GM18520 (cell line): Measurements from ENCODE around the gene SH2D7.
"Not testable (repeated sequence)": the region's sequence is repeated elsewhere in the genome, so short reads cannot be mapped to it uniquely, and the experiment has no call there.

ENCODE experiments used
- ATAC-seq: cut with Tn5 transposase; IDR thresholded peaks from one replicate; pipeline ENCODE4 v1.9.1; 2021; ENCODE audit not compliant: unreplicated experiment

Gene SH2D7

DNA sequence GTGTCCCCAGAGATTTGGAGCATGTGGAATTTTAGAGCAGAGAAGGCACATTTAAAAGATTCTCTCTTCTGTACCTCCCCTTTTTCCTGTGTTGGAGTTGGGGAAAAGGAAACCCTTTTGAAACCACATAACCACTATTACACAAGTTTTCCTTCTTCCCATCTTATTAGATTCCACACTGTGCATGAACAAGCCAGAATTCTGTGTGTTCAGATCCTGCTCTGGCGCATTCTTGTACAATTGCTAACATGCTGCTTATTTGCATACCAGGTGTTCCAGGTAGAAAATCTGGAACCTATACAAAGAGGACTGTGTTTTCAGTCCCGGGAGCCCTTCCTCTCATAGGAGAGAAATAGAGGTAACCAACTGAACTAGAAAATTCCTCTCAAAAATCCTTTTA, 41.4 kb downstream of the SH2D7 start:
- ATAC-seq, result no peak

DNA sequence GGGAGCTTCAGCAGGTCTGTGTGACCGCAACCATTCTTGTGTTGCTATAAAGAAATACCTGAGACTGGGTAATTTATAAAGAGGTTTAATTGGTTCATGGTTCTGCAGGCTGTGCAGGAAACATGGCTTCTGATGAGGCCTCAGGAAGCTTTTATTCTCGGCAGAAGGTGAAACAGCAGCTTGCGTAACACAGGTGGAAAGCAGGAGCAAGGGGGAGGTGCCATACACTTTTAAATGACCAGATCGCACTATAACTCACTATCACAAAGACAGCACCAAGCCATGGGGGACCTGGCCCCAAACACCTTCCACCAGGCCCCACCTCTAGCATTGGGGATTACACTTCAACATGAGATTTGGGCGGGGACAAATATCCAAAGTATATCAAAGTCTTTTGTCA, 47.2 kb downstream of the SH2D7 start:
- no peak for ATAC-seq

DNA sequence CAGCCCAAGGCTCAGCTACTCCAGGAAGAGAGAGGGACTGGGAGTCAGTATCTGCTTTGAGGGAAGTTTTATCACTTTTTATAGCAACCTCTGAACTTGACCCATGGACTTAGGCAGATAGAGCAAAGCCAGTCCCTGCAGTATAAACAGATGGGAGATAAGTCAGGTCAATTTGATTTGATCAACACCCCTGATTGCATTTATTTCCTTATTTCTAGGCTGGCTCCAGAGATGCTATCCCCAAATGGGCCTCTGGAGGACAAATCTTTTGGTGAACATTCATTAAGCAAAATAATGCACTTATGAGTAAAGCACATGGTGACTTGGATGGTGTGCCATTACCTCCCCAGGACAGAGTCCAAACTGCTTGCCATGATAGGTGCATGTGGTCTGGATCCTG, 47.9 kb downstream of the SH2D7 start:
- ATAC-seq, result no peak

DNA sequence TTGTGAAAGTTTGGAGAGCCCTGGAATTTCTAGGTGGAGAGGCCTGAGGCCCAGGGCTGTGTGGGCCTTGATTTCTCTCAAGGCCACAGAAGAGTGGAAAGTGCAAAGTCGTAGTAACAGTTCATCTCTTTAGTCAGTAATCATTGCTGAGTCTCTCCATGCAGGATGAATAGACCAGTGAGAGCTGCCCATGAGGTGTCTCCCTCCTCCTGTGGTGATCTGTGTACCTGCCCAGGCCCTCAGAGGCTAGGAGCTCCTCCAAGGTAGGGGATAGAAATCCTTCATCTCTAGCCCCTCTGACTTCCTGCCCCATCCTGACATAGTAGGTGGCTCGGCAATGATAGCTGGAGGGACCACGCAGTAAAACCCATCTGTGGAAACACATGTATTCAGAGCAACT, 50.0 kb downstream of the SH2D7 start:
- ATAC-seq, result no peak

DNA sequence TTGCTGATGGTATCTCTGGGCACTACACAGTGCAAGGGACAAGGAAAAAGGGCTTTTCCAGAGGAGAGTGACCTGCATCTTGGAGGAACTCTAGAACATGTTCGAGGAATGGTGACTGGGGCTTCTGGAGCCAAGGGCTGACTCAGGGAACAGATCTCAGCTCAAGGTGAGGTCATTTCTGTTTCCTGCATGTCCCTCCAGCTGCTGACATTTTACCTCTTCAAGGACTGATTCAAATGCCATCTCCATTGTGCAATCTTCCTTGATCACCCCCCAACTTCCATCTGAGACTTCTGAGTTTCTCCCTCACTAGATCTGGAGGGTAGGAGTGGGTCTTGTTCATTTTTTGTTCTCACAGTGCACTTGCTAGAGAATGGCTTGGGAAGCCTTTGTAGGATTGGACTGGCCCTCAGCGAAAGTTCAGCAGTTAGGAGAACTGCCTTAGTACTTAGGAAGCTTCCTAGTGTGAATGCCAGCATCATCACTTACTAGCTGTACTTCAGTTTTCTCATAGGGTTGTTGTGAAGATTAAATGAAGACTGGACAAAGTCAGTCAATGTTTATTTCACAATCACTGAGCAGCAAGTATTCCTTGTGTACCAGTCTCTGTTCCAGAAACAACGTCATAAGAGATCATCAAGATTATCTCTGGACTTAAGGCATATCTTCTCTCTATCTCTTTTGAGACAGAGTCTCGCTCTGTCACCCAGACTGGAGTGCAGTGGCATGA, 54.2 kb downstream of the SH2D7 start:
- ATAC-seq, result no peak

DNA sequence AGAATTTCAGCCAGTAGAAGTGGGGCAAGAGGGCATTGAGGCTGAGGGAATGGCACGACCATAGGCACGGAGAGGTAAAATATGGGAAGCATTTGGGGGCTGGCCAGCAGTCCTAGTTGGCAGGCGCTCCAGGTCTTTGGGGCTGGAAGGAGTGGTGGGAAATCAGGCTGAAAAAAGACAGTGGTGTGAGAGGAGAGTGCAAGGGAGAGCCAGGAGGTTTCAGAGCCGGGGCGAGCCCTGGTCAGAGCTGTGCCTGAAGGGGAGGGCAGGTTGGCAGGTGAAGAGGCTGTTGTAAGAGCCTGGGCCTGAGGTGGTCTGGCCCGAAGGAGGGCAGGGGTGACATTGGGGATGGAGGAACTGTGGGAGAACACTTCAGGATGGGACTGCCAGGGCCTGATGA, 55.2 kb downstream of the SH2D7 start:
- no peak for ATAC-seq

DNA sequence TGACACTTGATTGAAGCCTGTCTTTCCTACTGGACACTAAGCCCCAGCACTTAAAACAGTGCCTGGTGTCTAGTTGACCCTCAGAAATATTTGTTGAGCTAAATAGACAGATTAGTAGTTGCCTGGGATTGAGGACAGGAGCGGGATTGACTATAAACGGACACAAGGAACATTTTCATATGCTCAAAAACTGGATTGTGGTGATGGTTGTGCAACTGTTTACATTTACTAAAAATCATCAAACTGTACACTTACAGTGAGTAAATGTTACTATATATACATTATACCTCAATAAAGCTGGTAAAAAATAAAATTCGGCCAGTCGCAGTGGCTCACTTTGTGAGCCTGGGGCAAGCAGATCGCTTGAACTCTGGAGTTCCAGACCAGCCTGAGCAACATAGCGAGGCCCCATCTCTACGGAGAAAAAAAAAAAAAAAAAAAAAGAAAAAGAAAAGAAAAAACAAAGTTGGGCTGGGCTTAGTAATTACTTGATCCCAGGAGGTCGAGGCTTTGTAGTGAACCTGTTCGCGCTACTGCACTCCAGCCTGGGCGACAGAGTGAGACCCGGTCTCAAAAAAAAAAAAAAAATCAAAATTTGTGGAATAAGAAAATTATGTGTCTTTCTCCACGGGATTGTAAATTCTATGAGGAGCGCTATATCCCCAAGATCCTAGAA, 56.2 kb downstream of the SH2D7 start:
- no peak for ATAC-seq

DNA sequence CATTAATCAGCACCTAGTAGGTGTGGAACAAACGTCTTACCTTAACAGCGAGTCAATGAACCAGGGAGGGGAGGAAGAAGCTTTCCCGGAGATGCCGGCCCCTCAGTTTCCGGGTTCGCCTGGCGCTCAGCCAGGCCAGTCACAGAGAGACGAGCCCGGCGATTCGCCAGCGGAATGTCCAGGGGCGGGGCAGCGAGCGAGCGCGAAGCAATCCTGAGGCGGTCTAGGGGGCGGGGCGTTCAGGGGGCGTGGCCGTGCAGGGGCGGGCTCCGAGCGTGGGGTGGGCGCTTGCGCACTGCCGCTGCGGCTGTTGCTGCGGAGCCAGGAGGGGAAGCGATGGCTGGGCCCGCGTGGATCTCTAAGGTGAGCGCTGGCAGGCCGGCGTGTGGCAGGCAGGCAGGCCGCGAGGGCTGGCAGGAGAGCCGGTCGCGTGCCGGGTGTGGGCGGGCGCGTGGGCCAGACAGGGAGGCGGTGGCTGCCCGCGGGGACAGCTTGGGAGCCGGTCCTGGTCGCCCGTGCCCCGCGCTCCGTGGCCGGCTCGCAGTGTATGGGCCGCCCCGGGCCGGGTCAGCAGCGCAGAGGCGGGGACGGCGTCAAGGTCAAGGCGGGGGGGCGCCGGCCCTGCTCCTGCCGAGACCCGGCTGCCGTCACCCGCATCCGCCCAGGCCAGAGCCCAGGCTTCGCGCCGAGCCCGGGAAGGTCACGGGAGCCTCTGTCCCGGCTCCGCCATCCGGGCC, 56.9 kb downstream of the SH2D7 start, which contains the start of gene IDH3A:
TSS of gene IDH3A (plus strand) at position 295 of the 737 bp plus-strand sequence. CDS start at position 337, 42 bp downstream.
- ATAC-seq, result peak; percentile 70

DNA sequence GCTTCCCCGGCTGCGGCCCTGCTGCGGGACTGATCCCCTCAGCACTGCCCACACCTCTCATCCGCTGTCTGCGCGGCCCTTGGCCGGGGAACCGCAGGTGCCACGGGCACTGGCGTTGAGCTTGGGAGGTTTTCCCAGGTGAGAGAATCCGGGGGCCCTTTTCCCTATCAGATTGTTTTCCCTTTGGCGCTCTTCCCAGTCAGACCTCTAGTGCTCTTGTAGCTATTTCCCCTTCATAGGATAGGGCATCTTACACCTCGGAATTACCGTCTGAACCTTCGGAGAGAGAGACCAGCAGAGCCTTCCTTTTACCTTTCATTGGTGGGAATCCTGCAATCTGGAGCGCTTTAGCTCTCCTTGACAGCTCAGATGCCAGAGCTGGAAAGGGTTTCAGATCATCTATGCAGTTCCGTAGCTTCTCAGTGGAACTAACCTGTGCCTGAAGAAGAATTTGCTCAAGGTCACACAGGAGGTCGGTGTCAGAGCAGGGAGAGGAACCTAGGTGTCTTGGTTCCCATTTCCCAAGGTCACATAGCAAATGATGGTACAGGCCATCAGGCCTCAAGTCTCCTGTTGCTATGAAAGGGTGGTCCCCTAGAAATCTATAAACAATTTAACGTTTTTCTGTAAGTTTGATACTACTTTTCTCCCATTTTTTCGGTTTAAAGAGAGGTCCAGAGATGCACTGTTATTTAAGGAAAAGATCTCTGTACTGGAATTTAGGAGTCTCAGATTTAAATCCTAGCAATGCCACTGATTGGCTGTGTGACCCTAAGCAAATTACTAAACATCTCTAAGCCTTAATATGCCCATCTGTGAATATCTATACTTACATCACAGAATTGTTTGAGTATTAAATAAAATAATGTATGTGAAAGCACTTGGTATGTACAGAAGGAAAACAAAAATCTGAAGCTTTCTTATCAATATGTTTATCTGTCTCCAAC, 57.7 kb downstream of the SH2D7 start:
- no peak for ATAC-seq

DNA sequence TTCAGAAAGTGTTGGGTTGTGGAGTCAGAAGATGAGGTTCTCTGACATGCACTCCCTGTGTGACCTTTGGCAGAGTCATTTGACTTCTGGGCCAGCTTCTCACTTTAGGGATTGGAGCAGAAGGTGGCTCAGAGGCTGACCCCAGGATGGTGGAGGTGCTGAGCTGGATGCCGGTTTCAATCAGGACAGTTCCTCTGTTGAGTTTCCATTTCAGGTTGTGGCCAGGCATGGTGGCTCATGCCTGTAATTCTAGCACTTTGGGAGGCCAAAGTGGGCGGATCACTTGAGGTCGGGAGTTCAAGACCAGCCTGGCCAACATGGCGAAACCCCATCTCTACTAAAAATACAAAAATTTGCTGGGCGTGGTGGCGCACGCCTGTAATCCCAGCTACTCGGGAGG, 58.7 kb downstream of the SH2D7 start:
- ATAC-seq, result not testable (repeated sequence)
